RPMI8226 (cell line): ENCODE measurements around the gene GSE1.

Source experiments
- DNase-seq: peaks from one replicate; pipeline ENCODE4 v3.0.0-alpha.2; 2015

The GSE1 gene

GRCh38 chr16:85574672-85575475 is 38.2 kb upstream of the GSE1 start:
- no peak for DNase-seq

DNA sequence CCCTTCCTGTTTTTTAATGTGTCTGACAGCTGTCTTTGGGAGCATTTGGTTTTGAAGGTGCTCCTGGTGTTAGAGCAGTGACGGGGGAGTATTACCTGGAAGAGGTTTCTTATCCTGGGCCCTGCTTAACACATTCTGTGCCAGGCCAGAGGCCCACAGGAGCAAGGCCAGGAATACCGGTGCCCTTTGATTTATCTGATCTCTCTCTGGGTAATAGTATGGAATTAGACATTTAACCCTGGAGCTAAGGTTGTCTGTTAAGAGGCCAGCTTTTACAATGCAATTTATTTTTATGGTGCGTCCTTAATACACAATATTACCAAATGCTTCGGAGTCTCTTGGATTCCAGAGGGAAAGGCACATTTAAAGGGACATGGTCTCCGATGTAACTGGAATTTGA is 37.2 kb upstream of the GSE1 start:
- no peak for DNase-seq

DNA sequence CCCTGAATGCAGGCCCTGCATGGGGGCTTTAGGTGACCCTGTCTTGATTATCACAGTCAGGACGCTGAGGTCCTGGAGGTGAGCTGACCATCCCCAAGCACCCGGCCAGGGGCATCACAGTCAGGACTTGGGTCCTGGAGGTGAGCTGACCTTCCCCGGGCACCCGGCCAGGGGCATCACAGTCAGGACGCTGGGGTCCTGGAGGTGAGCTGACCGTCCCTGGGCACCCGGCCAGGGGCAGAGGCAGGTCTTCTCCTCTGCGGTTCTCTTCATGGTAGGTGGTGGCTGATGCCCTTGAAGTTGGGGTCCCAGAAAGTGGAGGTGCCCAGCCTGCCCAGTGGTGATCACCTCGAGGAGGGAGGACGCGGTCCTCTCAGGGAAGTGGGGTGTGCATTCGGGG is 36.2 kb upstream of the GSE1 start:
- DNase-seq = no peak

DNA sequence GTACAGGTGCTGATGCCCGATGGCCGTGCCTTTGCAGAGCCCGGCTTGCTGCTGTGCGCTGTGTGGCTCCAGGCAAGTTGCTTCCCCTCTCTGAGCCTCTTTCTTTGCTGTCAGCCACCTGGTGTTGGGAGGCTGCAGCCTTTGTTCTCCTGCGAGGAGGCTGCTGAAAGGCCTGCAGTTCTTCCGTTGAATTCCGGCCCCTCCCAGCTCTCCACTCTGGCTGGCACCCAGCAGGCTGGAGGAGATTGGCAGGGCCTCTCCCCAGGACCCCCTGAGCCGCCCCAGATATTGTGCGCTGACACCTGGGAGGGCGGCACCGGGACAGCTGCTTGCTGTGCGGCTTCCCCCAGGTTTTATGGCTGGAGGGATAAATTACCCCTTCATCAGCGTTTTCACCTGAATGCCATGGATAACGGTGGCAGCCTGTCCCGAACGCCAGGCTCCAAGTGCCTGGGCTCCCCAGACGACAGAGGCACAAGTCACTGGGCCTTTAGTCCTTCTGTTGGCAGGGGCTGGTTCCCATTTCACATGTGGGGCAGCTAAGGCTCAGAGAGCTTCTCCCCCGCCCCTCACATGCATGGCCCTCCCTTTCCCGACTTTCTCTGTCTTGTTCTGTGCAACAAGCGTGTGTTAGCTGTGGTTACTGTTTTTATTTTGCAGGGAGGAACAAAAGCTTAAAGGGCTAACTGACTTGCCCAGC is 35.1 kb upstream of the GSE1 start:
- no peak for DNase-seq

DNA sequence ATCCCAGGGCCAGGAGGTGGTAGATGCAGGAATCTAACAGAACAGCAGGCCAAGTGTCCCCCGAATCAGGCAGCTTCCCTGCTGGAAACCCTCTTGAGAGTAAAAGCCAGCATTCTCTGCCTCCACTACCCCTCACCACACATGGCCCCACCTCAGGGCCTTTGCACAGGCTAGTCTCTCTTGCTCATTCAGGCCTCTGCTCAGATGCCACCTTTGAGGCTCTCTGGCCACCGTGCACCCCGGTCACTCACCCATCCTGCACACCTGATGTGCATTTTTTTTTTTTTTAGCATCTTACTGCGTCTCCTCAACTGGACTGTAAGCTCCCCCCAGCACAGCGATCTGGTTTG is 34.5 kb upstream of the GSE1 start:
- no peak for DNase-seq

DNA sequence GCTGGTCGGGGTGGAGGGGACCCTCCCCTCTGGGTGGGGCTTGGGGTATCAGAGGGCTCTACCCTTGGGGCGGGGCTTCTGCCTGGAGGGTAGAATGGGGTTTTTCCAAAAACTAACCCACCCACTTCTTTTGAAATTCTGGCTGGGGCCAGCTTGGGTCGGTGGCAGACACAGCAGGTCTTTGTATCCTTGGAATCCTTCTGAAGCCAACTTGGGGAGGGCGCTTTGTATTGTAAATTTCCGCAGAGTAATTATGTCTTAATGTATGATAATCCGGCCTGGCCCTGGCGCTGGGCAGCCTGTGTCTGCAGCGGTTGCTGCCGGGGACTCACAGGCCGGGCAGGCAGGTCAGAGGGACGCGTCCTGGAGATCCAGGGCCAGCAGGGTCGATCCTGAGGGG is 33.9 kb upstream of the GSE1 start:
- DNase-seq = no peak

DNA sequence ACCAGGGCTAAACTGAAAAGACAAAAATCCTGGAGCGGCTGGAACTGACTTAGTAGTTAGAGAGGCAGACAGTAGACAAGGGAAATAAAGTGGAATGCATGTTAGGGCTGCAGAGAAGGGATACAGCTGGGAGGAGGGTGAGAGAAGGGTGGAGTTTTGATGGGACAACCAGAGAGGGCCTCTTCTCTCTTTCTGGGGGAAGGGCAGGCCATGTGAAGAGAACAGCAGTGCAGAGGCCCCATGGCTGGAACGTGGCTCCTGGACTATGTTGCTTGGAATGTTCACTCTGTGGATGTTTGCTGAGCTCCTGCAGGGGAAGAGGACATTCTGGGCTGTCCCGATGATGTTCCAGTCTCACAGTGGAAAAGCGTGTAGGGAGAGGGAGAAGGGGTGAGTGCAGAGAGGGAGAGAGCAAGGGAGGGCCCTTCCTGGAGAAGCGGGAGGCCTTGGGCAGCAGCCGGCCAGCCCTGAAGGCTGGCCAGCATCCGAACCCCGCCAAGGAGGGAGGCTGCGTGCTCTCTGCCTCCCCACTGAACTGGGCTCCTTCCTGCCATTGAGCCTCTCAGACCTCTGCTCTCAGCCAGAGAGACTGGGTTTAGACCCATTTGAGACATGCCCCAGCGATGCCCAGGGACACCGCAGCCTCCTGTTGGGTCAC is 33.1 kb upstream of the GSE1 start:
- DNase-seq = no peak

- no peak for DNase-seq
These were observed 32.4 kb upstream of the GSE1 start for GRCh38 chr16:85580684-85581083.

DNA sequence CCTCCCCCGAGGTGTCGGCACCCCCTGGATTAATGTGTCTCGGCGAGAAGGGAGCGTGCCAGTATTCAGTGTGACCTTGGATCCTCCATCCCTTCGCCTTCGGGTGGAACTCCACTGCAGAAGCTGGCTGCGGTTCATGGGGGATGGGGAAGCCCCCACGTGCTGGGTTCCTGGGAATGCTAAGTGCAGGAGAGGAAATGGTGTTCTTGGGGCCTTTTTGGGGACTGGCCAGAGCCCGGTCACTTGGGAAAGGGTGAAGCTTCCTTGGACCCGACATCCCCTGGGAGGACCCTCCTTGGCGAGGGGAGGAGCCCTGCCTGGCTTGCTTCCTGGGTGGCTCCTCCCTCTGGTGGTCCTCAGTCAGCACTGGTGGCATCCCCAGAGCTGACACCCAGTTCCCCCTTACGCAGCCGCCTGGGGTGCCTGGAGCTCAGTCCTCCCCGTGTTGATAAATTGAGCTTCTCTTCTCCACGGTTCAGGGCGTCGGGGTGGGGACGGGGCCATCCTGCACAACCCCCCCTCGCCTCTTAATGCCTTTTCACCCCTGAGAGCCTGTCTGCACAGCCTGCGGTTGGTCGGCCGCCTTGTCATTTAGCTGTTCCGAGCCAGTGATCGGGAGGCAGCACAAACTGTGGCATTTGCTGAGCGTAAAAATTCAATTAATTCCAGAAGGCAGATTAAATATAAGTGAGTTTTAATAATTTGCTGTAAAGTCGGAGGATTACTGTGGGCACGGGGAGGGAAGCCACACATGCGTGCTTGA is 30.7 kb upstream of the GSE1 start:
- DNase-seq = no peak

DNA sequence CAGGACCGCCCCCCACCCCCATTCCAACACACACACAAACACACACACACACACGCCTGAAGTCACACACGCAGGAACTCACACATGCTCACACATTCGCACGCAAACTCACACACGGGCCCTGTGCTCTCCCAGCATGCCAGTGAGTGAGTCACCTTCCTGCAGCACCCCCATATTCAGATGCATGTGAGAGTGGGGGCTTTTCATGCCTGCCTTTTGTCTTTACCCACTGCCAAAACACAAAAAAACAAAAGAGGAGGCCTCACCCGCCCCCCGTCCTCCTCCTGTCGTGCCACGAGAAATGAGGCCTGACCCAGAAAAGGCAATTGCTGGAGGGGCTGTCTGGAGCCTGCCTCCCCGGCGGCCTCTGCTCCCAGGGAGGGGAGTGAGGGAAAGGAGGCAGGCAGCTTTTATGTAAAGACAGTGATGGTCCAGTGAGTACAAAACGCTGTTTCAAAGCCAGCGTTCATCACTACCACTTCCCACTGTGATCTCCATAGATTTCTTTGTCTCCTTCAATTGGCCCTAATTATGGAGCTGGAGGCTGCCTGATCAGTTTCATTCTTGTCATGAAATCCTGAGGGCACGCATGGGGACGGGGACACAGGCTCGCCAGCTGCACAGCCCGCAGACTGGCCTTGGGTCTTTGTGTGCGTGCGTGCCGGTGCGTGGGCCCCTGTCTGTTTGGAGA is 29.5 kb upstream of the GSE1 start:
- DNase-seq = no peak

DNA sequence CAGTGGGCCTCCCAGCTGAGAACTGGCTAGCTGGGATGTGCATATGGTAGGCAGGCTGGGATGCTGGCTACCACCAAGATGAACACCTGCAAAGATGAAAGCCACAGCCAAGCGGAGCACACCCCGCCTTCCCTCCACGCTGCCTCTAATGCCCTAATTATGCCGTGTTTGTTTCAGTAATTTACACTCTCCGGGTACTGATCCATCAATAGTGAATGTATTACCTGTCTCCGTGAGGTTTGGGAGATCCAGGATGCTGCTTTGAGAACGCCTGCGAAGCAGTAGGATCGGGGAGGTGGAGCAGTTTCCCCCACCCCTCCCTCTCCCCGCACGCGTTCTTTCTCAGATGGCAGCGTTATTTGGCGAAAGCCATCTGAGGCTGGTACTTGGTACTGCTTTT is 28.9 kb upstream of the GSE1 start:
- DNase-seq = no peak

- DNase-seq = no peak
These were observed 28.3 kb upstream of the GSE1 start for GRCh38 chr16:85584819-85585282.

- no peak for DNase-seq
These were observed 27.4 kb upstream of the GSE1 start for GRCh38 chr16:85585711-85586110.

GRCh38 chr16:85586380-85587104 is 26.6 kb upstream of the GSE1 start:
- DNase-seq = no peak

DNA sequence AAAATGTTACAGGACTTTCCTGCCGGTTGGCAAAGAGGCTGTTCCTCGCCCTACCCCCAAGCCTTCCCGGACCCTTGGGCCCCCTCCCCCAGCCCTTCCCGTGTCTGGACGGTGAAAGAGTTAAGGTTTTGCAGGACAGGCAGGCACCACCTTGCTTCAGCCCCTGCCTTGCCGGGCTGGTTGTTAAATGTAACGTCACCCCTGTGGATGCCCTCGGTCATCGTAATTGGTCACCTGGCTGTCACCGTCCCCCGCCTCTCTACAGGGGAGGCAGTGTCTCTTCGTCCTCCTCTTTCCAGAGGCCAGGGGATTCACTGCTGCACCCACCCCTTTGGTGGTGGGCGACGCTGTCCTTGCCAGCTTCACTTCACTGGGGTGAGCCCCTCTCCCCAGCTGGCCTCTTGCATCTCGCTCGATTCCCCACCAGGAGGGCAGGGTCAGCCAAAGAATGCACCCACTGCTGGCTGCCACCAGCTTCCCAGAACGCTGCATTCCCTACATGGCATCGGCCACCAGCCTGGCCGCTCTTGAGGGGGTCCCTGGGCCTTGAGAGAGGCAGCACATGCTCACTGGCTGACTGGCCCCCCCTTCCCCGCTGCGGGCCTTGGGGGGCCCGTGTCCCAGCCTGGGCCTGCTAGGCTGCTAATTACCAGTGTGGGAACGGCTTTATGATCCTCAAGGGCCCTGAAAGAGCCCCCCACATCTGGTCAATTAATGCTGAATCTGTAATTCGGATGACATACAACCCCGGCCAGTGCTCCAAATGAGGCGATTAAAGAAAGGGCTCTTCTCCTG is 25.2 kb upstream of the GSE1 start:
- no peak for DNase-seq

DNA sequence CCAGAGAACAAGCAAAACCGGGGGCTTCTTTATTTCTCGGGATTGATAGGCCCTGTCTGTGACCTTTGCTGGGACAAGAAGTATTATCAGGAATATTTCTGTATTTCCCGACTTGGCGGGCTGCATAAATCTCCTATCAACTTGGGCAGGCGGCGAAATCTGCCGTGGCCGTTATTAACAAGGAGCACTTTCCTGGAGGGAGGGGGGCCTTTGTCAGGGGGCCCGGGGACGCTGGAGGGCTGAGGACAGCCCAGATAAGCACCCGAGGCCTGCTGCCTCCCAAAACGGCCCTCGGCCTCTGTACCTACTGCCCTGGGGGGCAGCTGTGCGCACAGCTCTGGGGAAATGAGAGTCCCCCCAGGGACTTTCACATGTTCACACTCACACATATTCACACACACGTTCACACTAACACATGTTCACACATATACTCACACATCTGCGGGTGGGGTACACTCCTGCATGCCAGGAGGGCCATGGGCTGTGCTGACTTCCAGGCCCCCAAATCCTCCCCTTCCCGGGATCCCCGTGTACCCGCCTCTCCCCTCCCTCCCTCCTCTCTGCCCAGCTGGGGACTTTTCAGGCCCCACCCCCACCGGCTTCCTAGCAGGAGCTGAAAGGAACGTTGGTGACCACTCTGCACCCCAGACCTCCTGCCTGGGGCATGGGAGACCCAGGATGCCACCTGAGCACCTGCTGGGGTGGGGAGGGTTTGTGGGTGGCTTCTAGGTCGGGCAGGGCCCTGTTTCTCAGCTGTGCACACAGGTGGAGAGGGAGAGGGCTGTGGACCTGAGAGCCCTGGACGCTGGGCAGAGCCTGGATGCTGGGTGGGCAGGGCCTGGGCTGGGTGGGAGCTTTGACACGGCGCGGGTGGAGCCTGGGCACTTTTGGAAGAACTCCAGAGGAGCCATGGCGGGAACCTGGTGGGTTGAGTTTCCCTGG is 24.3 kb upstream of the GSE1 start:
- DNase-seq = no peak

DNA sequence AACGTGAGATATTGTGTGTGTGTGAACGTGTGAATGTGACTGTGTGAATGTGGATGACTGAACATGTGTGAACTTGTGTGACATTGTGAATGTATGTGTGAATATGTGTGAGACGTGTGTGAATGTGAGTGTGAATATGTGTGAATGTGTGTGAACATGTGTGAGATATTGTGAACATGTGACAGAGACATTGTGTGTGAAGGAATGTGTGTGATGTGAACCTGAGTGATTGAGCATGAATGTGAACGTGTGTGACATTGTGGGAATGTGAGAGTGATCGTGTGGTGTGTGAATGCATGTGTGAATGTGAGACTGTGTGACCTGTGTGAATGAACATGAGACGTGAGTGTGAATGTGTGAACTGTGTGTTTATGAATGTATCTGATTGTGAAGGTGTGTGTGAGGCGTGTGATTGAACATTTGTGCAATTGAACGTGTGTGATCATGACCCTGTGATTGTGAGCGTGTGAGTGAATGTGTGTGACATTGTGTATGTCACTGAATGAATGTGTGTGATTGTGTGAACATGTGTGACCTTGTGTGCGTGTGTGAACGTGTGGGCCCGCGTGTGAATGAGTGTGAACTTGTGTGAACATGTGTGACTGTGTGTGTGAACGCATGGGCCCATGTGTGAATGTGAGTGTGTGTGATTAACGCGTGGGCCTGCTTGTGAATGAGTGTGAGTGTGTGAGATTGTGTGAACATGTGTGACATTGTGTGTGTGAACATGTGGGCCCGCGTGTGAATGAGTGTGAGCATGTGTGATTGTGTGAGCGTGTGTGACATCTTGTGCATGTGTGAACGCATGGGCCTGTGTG is 23.2 kb upstream of the GSE1 start:
- DNase-seq = no peak

GRCh38 chr16:85590506-85590832 is 22.7 kb upstream of the GSE1 start:
- no peak for DNase-seq

DNA sequence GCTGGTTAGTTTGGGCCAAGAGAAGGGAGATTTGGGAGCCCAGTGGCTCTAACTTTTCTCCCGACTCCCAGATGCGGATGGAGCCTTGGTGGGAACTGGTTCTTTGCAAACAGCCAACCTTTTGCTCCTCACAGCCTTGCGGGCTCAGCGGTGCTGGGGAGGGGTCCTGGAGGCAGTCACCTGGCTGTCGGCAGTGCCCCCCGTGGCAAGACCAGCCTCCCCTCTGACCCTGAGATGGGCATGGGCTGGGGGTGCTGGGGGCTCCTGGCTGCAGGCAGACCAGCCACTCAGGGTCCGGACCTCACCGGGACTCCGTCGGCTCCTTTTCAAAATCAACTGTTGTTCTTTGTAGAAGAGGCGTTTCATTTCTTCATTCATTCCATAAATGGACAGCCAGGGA is 21.7 kb upstream of the GSE1 start:
- no peak for DNase-seq
